Measurements from ENCODE around the gene ADAMTS8. TPM values are rescaled to one million over a fixed set of nuclear protein-coding genes. Genes with fewer than 3 reads are reported as not detected.
A peak's percentile ranks its signal among the peaks of the same experiment; 100 is the strongest.

The ADAMTS8 gene
- polyA plus RNA-seq, 1 experiment: 17.6 TPM

DNA sequence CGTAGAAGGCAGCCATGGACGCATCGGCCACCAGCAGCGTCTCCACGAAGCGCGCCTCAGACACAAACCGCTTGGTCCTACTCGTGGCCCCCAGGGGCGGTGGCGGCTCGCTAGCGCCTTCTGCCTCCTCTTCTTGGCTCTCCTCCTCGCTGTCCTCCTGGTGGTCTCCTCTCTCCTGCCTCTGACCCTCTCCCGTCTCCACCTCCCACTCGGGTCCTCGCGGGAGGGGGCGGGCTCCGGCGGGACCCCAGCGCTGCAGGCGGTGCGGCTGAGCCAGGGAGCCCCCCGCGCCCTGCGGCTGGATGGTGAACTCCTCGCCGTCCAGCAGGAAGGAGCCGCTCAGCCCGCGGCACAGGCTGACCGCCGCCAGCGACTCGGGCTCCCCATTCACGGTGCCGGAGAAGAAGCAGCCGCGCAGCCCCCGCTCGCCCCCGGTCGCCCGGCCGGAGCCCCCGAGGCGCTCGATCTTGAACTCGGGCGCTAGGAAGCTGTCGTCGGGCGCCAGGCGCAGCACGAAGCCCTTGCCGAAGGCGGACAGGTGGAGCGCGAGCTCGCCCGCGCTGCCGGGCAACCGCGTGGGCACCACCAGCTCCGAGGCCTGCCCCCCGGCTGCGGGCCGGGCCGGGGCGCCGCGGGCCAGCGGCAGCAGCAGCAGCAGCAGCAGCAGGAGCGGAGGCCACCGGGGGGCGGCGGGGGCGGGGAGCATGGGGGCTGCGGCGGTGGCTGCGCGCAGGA lies 661 bp downstream of the ADAMTS8 start:
- Histone ChIP-seq H3K27ac (ENCODE audit: low read depth, low read length) (no peak overlapping the region), H3K4me3 (ENCODE audit: low read depth, low read length) (peak overlapping the region; percentile 58), H3K27me3 (ENCODE audit: control insufficient read depth, insufficient read depth, low read length) (peaks cover 70% of the 10 kb centered on the region), H3K9me3 (ENCODE audit: control insufficient read depth, insufficient read depth, low read length) (no peaks in the 10 kb centered on the region; the same call in 1 of the 2 replicates)
- POLR2A ChIA-PET: interaction anchor here (1.0 to 1.3 kb wide), 2 partner anchors 38 to 44 kb away, joined by 4 to 6 read pairs; no protein-coding TSS in a partner anchor
- DNase-seq (ENCODE audit: low read depth, low spot score): no peak
- CTCF ChIA-PET: interaction anchor here (1.2 kb wide), 1 partner anchor 435 kb away, joined by 3 read pairs; no protein-coding TSS in a partner anchor
- TF ChIP-seq, protein P1, sequence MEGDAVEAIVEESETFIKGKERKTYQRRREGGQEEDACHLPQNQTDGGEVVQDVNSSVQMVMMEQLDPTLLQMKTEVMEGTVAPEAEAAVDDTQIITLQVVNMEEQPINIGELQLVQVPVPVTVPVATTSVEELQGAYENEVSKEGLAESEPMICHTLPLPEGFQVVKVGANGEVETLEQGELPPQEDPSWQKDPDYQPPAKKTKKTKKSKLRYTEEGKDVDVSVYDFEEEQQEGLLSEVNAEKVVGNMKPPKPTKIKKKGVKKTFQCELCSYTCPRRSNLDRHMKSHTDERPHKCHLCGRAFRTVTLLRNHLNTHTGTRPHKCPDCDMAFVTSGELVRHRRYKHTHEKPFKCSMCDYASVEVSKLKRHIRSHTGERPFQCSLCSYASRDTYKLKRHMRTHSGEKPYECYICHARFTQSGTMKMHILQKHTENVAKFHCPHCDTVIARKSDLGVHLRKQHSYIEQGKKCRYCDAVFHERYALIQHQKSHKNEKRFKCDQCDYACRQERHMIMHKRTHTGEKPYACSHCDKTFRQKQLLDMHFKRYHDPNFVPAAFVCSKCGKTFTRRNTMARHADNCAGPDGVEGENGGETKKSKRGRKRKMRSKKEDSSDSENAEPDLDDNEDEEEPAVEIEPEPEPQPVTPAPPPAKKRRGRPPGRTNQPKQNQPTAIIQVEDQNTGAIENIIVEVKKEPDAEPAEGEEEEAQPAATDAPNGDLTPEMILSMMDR (IDR thresholded peaks at IDR 0.05; ENCODE audit: low read depth, low read length): peak; percentile 38

DNA sequence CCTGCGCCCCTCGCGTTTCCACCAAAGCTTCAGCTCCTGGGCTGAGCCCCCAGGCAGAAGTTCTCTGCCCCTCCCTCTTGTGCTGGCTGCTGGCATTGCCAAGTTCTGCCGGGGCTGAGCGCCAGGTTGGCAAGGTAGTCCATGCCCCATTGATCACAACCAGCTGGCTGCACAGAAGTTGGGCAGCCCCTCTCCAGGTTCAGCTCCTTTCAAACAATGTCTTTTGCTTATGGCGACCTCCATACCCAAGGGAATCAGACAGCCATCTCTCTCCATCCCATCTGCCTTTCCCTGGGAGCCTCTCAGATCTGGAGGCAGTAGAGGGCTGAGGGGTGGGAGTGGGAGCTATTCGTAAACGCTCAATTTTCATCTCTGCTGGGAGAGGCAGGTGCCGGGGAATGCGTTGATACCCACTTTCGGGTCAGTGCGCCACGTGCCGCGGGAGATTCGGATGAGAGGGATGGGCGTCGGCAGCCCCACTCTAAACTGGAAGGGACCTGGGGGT lies 1.5 kb downstream of the ADAMTS8 start:
- POLR2A ChIA-PET: no interaction called here
- H3K4me3 ChIP-seq (ENCODE audit: low read depth, low read length): peak overlapping the region; percentile 58
- CTCF ChIA-PET: interaction anchor here (0.5 to 1.2 kb wide), 8 partner anchors 8 to 1470 kb away, joined by 3 to 11 read pairs (median 6); no protein-coding TSS in a partner anchor
- H3K9me3 ChIP-seq (ENCODE audit: control insufficient read depth, insufficient read depth, low read length): no peaks in the 10 kb centered on the region; the same call in 1 of the 2 replicates
- TF ChIP-seq, protein P1 (IDR thresholded peaks at IDR 0.05; ENCODE audit: low read depth, low read length): no peak
- peaks cover 76% of the 10 kb centered on the region for H3K27me3 ChIP-seq (ENCODE audit: control insufficient read depth, insufficient read depth, low read length)
- H3K27ac ChIP-seq (ENCODE audit: low read depth, low read length): no peak overlapping the region
- no peak for DNase-seq (ENCODE audit: low read depth, low spot score)

DNA sequence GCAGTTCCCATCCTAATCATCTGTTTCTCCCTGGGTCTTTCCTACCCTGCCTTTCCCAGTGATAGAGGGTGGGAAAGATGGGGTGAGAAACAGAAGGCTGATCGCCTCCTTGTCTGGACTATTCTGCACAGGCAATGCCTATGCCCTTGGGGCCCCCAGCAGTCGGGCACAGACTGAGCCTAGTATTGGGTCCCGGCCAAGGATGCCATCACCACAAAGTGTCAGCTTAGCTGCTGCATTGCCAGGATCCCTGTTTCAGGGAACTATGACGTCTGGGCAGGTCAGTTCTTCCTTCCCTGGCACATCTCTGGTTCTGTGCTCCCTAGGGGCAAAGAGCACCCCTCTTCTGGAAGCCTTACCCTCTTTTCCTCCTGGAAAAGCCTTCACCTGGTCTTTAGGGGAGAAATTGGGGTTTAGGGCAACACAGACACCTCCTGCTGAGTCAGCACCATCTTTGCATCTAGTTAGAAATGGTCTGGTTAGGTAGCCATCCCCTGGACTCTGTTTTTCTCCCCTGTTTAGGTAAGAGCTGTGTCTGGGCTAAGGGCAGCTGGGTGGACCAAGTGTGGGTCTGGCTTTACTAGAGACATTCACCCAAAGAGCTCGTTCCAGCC lies 2.1 kb downstream of the ADAMTS8 start:
- peaks cover 80% of the 10 kb centered on the region for H3K27me3 ChIP-seq (ENCODE audit: control insufficient read depth, insufficient read depth, low read length)
- ChIA-PET POLR2A (no interaction called here), CTCF (interaction anchor here (0.5 to 1.3 kb wide), 9 partner anchors 9 to 1470 kb away, joined by 3 to 11 read pairs (median 6); no protein-coding TSS in a partner anchor)
- no peak for DNase-seq (ENCODE audit: low read depth, low spot score)
- H3K9me3 ChIP-seq (ENCODE audit: control insufficient read depth, insufficient read depth, low read length): no peaks in the 10 kb centered on the region; the same call in 1 of the 2 replicates
- no peak overlapping the region for H3K27ac ChIP-seq (ENCODE audit: low read depth, low read length)
- TF ChIP-seq, protein P1 (IDR thresholded peaks at IDR 0.05; ENCODE audit: low read depth, low read length): no peak
- H3K4me3 ChIP-seq (ENCODE audit: low read depth, low read length): peak overlapping the region; percentile 58

- H3K9me3 ChIP-seq (ENCODE audit: control insufficient read depth, insufficient read depth, low read length): no peaks in the 10 kb centered on the region; the same call in 1 of the 2 replicates
- DNase-seq (ENCODE audit: low read depth, low spot score): no peak
- no peak overlapping the region for H3K4me3 ChIP-seq (ENCODE audit: low read depth, low read length)
- no peak overlapping the region for H3K27ac ChIP-seq (ENCODE audit: low read depth, low read length)
- ChIA-PET CTCF (interaction anchor here (0.6 to 1.7 kb wide), 5 partner anchors 9 to 438 kb away, joined by 4 to 6 read pairs (median 6); no protein-coding TSS in a partner anchor), POLR2A (interaction anchor here (0.6 kb wide), 1 partner anchor 111 kb away, joined by 6 read pairs; the partner anchor contains the start of gene ZBTB44)
- H3K27me3 ChIP-seq (ENCODE audit: control insufficient read depth, insufficient read depth, low read length): peaks cover 72% of the 10 kb centered on the region
- TF ChIP-seq, protein P1 (IDR thresholded peaks at IDR 0.05; ENCODE audit: low read depth, low read length): no peak
These were observed 3.3 kb downstream of the ADAMTS8 start for GRCh38 chr11:130425156-130425555.
